Retina (tissue), 1 donor: ENCODE measurements around the gene RING1.

ENCODE experiments used
- DNase-seq: peaks from one replicate; pipeline ENCODE4 v3.0.0-alpha.2; 2016

The RING1 gene

DNA sequence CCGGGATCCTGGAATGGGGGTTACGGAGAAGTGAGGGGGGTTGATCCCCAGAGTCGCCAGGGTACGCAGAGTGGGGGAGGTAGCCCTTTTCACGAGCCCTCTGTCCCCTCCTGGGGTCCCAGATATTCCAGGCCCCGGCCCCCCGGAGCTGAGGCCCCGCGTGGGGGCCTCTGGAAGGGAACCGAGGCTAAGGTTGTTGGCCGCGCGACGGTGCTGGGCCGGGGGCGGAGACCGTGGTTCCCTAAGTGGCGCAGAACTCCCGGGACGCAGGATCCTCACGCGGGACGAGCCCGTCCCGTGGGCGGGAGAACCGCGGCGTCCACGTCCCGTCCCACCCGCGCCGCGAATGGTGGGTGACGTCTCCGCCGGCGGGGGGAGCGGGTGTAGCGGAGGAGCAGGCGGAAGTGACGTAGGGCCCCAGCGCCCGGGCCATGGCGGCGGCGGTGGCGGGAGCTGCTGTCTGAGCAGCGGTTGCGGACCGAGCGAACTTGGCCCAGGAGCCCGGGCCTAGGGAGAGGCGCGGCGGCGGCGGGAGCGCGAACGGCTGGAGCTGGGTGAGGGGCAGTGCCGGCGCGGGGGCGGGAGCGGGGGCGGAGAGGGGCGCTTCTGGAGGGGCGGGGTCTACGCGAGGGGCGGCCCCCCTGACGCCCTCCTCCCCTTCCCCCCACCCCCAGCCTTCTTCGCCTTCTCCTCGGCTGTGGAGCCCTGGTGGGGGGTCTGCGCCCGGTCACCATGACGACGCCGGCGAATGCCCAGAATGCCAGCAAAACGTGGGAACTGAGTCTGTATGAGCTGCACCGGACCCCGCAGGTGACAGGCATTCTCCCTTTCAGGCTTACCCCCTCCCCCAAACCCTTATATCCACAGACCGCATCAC is at the start of gene RING1:
RING1 (plus strand) TSS at position 410 of the 877 bp plus-strand sequence; CDS start at position 733, 323 bp downstream.
- DNase-seq, result peak; percentile 92

GRCh38 chr6:33160096-33160495 is 48.2 kb upstream of the RING1 start:
- DNase-seq, result no peak

DNA sequence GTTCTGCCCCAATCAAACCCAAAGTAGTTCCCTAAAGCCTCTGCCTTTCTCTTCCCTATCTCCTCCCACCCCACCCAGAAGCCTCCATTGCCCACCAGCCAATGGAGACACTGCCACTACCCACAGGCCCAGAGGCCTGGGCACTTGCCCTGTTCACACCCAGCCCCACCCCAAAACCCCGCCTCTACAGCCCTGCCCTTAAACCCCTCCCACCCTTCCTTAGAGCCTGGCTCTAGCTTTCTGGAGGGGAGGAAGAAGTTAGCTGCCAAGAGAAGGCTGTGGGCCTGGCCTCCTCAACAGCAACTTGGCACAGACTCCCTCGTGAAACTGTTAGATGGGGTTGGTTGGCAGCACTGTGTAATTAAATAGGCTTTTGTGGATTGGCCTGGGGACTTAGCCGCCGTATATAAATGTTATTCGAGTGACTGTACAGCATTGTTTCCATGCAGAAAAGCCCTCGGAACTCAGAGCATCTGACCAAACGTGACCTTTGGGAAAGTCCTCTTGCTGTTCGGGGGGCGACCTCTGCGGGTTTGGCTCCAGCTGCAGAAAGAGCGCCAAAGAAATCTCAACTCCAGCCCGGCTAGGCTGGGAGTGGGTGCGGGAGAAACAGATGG is 47.5 kb upstream of the RING1 start:
- DNase-seq, result no peak

DNA sequence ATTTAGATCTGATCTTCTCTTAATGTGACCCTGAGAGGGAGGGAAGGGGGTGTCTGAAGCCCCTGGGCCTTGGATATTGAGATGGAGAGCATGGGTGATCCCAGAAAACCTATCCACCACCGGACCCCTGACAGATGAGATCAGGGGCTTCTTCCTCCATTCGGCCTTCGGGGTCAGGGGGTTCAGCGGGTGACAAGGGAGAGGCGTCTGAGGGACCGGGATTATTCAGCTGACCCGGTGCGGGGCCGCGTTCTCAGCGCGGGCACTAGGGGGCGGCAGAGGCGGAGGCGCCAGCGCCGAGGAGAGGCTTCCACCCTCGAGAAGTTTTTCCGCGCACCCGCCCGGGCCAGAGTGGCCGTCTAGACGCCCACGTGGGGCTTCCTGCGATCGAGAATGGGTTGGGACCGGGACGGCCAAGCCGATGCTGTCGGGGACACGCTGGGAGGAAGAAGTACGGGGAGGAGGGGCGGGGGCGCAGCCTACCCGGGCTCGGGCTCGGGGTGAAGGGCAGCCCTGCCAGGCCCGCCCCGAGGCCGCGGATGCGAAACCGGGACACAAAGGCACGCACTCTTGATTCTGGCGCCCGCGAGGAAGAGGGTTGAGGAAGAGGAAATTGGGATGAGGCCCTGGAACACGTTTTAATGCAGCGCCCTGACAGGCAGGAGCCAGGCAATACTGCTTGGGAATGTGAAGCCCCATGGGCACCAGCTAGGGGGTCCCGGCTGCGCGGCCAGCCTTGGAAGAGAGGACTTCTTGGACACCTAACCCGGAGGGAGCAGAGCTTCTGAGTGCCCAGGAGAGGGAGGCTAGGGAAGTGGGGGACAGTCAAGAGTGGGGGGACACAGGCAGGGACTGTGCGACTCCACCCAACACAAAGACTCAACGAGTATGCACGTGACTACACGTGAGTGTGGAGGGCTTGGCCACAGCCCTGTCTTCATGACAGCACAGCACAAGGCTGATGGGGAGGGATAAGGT is 46.7 kb upstream of the RING1 start:
- peak; percentile 90 for DNase-seq

DNA sequence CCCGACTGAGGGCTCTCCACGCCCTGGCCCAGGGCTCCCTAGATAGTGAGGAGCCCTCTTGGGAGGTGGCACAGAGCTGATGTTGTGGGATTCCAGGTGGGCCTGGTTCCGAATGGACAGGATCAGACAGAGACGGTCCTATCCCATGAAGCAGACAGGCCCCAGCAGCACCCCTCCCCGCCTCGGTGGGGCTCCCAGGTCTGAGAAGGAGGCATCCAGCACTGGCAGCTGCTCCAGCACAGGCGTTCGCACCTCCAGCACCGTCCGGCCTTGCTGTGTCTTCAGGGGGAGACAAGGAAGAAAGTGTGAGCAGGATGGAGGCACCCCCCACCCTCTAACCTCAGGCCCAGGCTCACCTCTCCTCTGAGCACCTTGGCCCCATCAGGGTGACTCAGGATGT is 44.8 kb upstream of the RING1 start:
- DNase-seq, result no peak

GRCh38 chr6:33164176-33164575 is 44.1 kb upstream of the RING1 start:
- DNase-seq, result no peak

GRCh38 chr6:33164665-33165373 is 43.5 kb upstream of the RING1 start:
- DNase-seq, result no peak

- no peak for DNase-seq
These were observed 42.6 kb upstream of the RING1 start for GRCh38 chr6:33165581-33166258.

DNA sequence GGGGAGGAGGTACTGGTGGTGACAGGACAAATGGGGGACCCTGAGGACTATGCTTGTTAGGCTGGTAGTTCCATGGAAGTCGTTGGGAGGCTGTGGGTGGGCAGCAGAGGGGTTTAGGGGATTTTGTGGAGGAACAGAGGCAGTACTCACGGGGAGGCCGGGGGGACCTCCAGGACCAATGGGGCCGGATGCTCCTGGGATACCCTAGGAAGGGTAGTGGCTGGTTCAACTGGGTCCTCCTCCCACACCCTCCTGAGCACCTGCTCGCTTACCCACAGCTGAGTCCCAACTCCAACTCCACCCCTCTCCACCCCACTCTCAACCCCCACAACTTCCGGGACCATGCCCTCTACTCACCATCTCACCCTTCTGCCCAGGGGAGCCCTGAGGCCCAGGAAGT is 41.9 kb upstream of the RING1 start:
- no peak for DNase-seq

- DNase-seq, result no peak
These were observed 41.5 kb upstream of the RING1 start for GRCh38 chr6:33166811-33167210.

DNA sequence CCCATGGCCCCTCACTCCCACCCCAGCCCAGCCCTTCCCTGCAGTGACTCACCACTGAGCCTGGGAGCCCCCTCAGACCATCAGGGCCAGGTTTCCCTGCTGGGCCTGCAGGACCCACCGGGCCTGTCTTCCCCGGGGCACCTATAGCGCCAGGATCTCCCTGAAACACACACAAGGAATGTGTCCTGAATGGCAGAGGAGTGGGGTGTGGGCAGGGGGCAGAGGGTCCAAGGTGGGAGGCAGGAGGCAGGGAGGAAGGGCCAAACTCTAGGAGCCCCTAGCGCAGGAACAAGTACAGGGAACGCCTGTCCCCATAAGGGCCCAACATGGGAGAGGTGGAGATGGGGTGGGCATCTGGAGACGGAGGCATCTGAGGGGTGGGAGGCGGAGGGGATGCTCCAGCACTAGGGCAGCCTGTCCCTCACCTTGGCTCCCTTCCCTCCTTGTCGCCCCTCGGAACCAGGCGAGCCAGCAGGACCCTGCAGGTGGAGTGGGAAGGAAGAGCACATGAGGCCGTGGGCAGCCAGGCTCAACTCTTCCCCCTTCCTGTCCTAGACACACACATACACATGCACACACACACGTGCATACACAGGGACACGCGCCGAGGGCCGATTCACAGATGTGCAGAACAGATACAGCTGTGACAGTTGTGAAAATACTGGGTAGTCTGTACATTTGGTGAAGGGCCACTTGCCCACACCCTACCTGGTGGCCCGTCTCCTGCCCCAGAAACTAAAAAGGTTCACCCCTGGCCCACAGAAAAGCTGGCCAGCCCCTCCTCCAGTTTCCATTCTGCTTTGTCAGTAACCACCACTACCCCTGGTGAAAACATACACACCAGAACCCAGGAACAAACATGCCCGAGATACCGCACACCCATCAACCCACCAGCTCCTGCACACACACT is 40.7 kb upstream of the RING1 start:
- DNase-seq, result no peak

DNA sequence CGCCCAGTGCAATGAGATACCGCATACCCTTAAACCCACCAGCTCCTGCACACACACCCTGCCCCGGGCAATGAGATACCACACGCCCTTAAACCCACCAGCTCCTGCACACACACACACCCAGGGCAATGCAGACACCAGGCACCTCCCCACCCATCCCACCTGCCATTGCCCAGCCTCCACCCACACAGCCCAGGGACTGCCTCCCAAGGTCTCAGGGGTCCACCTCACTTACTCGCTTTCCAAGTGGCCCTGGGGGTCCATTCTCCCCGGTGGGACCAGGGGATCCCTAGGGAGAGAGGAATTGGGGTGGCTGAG is 40.1 kb upstream of the RING1 start:
- DNase-seq, result no peak

DNA sequence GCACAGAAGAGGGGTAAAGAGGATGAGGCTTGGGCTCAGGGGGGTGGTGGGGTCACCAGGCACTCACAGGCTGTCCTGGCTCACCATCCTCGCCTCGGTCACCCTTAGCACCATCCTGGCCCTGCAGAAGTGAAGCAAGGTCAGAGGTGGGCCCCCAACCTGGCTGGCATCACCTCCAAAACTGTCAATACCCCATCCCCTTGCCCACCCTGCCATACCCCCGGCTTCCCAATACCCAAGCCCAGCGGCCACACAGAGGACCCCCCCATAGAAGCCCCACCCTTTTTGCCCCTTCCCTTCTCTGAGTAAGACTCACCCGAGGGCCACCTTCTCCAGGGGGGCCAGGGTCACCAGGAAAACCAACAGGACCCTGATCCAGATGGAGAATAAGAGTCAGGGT is 39.7 kb upstream of the RING1 start:
- no peak for DNase-seq

- no peak for DNase-seq
These were observed 38.8 kb upstream of the RING1 start for GRCh38 chr6:33169291-33170175.

GRCh38 chr6:33170176-33171015 is 37.9 kb upstream of the RING1 start:
- DNase-seq, result no peak

- DNase-seq, result no peak
These were observed 37.1 kb upstream of the RING1 start for GRCh38 chr6:33171016-33171879.

- no peak for DNase-seq
These were observed 36.2 kb upstream of the RING1 start for GRCh38 chr6:33171880-33172687.
